Islet precursor cell (in vitro differentiated cells): ENCODE data around the gene KCNK10.

Source experiments
- DNase-seq: peaks from one replicate; pipeline ENCODE4 v3.0.0-alpha.2; 2018

KCNK10 gene

GRCh38 chr14:88323086-88323522 lies at the start of gene KCNK10:
Gene KCNK10, minus strand, starts transcription at chr14:88323269. Its CDS starts 471 bp downstream, at chr14:88322798.
- DNase-seq: no peak

- no peak for DNase-seq
Observed at GRCh38 chr14:88369496-88369895, 46.4 kb upstream of the KCNK10 start.

GRCh38 chr14:88364710-88365413 lies 41.8 kb upstream of the KCNK10 start:
- no peak for DNase-seq

GRCh38 chr14:88363644-88364043 lies 40.6 kb upstream of the KCNK10 start:
- no peak for DNase-seq

DNA sequence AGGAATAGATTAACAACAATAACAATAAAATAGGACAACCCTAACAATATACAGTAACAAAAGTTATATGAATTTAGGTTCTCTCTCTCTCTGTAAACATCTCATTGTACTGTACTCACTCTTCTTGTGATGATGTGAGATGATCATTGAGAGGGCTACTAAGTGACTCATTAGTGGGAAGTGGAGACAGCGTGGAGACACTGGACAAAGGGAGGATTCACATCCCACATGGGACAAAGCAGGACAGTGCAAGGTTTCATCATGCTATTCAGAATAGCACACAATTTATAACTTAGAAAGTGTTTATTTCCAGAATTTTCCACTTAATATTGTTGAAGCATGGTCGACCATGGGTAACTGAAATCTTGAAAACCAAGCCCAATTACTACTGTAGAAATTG lies 36.4 kb upstream of the KCNK10 start:
- DNase-seq: no peak

- no peak for DNase-seq
Observed at GRCh38 chr14:88354358-88354757, 31.3 kb upstream of the KCNK10 start.

- DNase-seq: no peak
Observed at GRCh38 chr14:88352698-88353097, 29.6 kb upstream of the KCNK10 start.

GRCh38 chr14:88351966-88352691 lies 29.1 kb upstream of the KCNK10 start:
- DNase-seq: no peak

GRCh38 chr14:88348546-88348945 lies 25.5 kb upstream of the KCNK10 start:
- DNase-seq: no peak

DNA sequence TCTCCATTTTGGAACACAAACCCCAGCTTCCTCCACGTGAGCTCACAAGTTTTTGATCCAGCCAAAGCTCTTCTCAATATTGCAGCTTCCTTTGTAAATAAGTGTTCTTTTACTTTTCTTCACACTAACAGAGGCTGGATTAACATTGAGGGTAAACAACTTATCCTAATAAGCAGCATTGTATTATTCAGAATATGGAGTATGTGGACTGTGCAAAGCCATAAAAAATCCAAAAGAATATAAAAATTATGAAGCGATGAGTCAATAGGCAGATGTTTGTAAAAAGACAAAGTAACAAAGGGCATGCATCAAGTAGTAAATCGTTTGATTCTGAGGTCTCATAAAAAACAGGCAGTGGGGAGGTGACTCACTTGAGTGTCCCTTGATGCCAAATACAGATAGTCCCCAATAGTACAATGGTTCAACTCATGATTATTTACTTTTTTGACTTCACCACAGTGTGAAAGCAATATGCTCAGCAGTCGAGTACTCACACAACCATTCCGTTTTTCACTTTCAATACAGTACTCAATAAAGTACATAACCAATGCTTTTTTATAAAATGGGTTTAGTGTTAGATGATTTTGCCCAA lies 23.1 kb upstream of the KCNK10 start:
- DNase-seq: no peak

DNA sequence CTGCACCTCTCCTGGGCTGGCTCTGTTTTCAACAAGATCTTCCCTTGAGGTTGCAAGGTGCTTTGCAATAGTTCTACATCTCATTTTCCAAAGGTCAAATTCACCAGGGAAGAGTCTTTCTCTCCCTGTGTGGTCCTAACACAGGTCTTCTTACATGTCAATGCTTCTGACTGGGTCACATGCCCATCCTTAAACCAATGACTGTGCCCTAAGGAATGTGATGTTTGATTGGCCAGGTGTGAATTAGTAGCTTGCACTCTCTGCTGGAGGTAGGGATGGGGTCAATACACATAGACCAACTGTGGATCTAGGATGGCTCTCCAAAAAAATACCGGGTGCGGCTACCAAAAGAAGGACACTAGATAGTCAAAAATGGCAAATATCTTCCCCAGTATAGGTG lies 19.9 kb upstream of the KCNK10 start:
- DNase-seq: no peak

DNA sequence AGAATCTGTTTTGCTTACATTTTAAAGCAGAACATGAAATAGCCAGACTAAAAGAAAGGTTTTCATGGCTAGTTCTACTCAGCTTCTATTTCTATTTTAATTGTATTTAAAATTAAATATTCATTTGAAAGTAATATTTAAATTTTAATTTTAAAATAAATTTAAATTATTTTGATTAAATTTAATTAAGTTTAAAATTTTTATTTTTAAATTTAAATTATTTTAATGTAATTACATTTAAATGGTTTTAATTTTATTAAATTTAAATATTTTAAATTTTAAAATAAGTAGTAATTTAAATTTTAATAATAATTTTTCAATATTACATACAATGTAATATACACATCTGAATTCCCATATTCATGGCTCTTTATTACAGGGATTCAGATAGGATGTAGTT lies 17.3 kb upstream of the KCNK10 start:
- DNase-seq: no peak

DNA sequence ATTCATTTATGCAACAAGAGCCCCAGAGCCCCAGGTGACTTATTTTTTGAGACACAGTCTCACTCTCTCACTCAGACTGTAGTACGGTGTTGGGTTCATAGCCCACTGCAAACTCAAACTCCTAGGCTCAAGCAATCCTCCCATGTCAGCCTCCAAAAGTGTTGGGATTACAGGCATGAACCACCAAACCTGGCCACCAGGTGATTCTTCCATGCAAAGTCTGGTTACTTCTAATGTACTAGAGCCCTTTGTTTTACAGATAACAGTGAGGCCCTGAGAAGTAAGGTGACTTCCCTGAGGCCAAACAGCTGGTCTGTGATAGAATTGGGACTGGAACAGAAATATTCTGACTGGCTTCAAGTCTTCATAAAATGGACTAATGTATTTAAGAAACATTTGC lies 10.0 kb upstream of the KCNK10 start:
- DNase-seq: no peak

DNA sequence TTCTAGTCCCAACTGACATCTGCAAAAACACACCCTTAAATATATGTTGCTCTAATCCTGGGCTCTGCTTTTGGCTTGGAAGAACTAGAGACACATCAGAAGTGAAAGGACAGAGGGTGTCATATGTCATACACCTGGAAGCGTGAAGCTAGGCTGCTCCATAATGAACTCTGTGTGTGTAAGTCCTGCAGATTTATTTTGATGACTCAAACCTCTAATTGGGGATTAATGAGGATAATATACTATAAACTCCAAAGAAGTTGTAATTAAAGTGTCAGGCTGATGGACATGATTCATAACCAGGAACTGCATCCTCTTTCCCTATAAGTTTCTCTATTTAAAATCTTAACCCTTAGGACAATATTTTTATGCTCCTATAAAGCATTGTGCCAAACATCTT lies 4.4 kb upstream of the KCNK10 start:
- no peak for DNase-seq

GRCh38 chr14:88326352-88327103 lies 3.5 kb upstream of the KCNK10 start:
- DNase-seq: peak; percentile 50

DNA sequence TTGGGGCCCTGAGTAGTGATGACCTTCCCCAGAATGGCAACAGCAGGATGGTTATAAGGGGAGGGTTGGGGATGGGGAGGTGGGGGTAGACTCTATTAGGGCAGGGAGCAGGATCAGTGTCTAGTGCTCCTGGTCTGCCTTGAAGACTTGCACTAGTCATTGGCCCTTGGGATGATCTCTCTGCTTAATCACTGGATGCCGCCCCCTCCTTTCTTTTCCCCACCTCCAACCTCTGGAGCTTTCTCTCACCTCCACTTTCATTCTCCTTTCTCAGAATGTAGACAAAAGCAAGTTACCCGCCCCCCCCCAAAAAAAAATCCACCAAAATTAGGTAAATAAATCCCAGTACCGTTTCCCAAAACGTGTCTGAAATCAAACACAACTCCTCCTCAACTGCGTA lies 2.8 kb upstream of the KCNK10 start:
- DNase-seq: no peak

DNA sequence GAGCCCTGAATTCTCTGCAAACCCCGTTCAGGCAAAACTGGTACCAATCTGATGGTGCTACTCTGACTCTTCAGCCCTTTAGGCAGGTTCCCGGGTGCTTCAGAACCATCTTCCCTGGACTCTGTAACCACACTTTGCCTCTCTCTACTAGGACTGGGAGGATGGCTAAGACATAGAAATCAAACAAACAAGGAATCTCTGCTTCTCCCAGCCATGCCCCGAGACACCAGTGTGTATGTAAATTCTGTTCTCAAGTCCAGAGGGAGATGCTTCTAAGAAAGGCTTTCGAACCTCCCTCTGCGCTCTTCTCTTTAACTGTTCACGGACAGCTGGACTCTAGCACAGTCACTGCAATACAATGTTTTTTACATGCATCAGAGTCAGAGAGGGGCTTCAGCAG lies 1.9 kb upstream of the KCNK10 start:
- DNase-seq: no peak

DNA sequence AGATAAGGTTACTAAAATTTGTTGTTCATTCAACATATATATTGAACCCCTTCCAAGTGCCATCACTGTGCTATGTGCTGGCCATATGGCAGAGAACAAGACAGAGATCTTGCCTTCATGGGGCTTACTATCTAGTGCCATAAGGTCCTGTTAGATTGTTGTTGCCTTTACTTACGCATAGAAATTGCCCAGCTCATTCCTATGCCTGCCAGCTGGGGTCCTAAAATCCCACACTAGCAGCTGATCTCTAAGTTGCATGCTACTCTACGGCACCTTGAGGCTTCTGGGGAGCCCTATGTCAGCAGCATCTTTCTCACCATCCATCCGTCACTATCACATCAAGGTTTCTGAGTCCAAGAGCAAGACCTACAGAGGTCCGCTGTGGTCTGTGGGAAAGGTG lies 1.4 kb upstream of the KCNK10 start:
- DNase-seq: no peak

DNA sequence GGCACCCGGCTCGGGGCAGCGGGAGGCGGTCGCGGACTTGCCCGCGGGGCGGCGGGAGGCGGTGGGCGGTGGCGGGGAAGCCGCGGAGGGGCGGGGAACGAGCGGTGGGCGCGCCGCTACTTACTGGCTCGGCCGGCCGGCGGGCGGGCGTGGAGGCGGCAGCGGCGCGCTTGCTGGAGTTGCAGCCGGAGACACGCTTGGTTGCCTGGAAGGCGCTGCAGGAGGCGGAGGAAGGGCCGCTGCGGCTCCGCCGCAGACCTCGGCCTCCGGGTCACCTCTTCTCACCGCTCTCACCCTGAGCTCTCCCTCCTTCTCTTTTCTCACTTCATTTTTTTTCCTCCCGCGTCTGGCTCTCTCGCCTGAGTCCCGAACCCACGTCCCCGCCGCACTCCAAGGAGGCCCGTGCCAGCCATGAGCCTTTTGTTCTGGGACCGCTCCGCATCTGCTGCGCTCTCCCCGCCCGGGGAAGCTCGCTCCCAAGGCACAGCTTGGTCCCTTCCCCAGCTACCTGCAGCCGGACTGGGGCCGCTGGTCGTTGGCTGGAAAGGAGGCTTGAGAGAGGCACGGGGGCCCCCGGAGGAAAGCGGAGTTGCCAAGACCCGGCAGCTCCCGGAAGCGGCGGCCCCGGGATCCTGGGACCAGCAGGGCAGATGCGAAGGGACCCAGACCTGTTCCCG lies 592 bp upstream of the KCNK10 start:
- peak; percentile 80 for DNase-seq

DNA sequence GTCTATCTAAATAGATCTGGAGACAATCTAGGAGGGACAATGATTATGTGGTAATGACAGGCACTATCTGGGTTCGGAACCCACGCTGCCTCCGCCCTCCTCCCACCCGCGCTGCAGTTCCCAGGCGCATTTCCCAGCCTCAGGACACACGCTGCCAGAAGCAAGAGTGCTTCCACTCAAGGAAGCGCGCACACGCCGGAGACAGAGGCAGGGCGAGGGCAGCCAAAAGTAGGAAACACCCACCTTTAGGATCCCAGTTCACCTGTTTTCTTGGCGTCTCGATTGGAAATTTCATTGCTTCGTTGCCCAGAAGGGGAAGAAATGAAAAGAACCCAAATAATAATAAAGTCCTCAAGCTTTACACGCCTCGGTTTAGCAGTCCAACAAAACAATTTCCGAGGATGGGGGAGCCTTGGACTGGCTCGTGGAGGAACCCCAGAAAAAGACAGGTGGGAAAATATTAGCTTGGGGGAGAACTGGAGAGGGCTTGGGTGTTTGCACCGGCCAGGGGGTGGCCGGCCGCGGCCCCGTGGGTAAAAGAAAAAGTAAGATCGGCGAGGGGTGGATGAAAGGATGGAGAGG lies 474 bp downstream of the KCNK10 start:
- DNase-seq: no peak

GRCh38 chr14:88321692-88322503 lies 1.2 kb downstream of the KCNK10 start:
- no peak for DNase-seq

DNA sequence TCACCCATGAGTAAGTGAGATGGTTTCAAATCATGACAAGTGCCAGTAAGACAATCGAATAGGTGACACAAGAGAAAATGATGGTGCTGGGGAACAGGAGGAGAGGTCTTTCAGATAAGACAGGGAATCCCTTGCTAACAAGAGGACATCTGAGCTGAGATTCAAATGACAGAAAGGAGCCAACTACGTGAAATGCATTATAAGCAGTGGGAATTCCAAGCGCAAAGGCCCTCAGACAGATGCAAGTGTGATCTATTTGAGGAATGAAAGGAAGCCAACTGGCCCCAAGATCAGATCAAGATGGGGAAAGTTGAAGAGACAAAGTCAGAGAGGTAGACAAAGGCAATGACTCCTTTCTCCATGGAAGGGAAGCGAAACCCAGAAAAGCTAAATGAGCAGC lies 4.7 kb downstream of the KCNK10 start:
- no peak for DNase-seq
